GM10248 (cell line): ENCODE data around the gene ACADM.
"Not testable (repeated sequence)": the region's sequence is repeated elsewhere in the genome, so short reads cannot be mapped to it uniquely, and the experiment has no call there.

Experiments
- CTCF ChIA-PET: fragments of 300-600 bp; sonication (Branson Sonifier 250); formaldehyde crosslinking; extraction: SDS; loops from one replicate; lab custom pipeline; 2021; ENCODE audit warnings: antibody characterized with exemption; lab: Yijun Ruan, JAX
- POLR2A ChIA-PET: fragments of 350-650 bp; sonication (Branson Sonifier 250); formaldehyde crosslinking; extraction: SDS; loops from one replicate; lab custom pipeline; 2020; ENCODE audit warnings: antibody characterized with exemption; lab: Yijun Ruan, JAX
- DNase-seq: peaks from one replicate; pipeline ENCODE4 v3.0.0; 2012; ENCODE audit errors: extremely low spot score
- CTCF ChIP-seq: IDR thresholded peaks from 2 replicates; pipeline ENCODE4 v1.5.1; 2012; ENCODE audit warnings: mild to moderate bottlenecking, low read depth; ENCODE audit errors: extremely low read depth, missing control alignments, control extremely low read depth

Gene ACADM

GRCh38 chr1:75808921-75809320 is 84.4 kb downstream of the ACADM start:
- no peak for TF ChIP-seq CTCF
- DNase-seq: no peak
- POLR2A ChIA-PET: no interaction called here
- CTCF ChIA-PET: no interaction called here

- CTCF ChIA-PET, POLR2A ChIA-PET, DNase-seq: not testable (repeated sequence)
Observed at GRCh38 chr1:75810113-75810512, 85.6 kb downstream of the ACADM start.

- POLR2A ChIA-PET: interaction anchor here (0.5 kb wide), 1 partner anchor 85 kb away, joined by 6 read pairs; no protein-coding TSS in a partner anchor
- CTCF ChIA-PET: interaction anchor here (2.6 kb wide), 1 partner anchor 9 kb away, joined by 10 read pairs; no protein-coding TSS in a partner anchor
Observed at GRCh38 chr1:75811211-75811981, 86.9 kb downstream of the ACADM start.

GRCh38 chr1:75812065-75812464 is 87.6 kb downstream of the ACADM start:
- POLR2A ChIA-PET: interaction anchor here (0.5 kb wide), 1 partner anchor 85 kb away, joined by 6 read pairs; no protein-coding TSS in a partner anchor
- DNase-seq: no peak
- CTCF ChIA-PET: interaction anchor here (2.6 kb wide), 1 partner anchor 10 kb away, joined by 10 read pairs; no protein-coding TSS in a partner anchor
- no peak for TF ChIP-seq CTCF

More at GRCh38 chr1:75811211-75811981, 86.9 kb downstream of the ACADM start:
- no peak for TF ChIP-seq CTCF
- DNase-seq: no peak
